Stomach (tissue), 9 donors: ENCODE data around the gene TEX51. TPM values are rescaled to one million over a fixed set of nuclear protein-coding genes. Genes with fewer than 3 reads are reported as not detected.
A peak's percentile ranks its signal among the peaks of the same experiment; 100 is the strongest.

Source experiments
- DNase-seq, 2 donors: peaks; one replicate each; pipeline versions ENCODE4 v3.0.0 to v3.0.0-alpha.2; 2013 to 2019
- H3K27ac ChIP-seq, 5 donors: fragments of 200-600 bp in 4 of 5; sonication (generic) in 4 of 5; one replicate each; pipeline ENCODE4 v1.5.1; 2013 to 2019; ENCODE audit warnings: mild to moderate bottlenecking in 1 of 5, moderate library complexity in 1 of 5
- H3K27me3 ChIP-seq, 3 donors: fragments of 200-600 bp; sonication (generic); one replicate each; pipeline ENCODE4 v1.5.1; 2017 to 2019; ENCODE audit warnings: mixed run types in 1 of 3
- H3K36me3 ChIP-seq, 4 donors: fragments of 200-600 bp; sonication (generic); 1 replicate in 3 of 4; 2 replicates in 1 of 4; pipeline ENCODE4 v1.5.1; 2016 to 2019
- H3K4me1 ChIP-seq, 4 donors: fragments of 200-600 bp; sonication (generic); one replicate each; pipeline ENCODE4 v1.5.1; 2016 to 2019
- H3K4me3 ChIP-seq, 4 donors: fragments of 200-600 bp; sonication (generic) in 3 of 4; one replicate each; pipeline ENCODE4 v1.5.1; 2016 to 2019; ENCODE audit warnings: mild to moderate bottlenecking in 1 of 4
- H3K9me3 ChIP-seq, 4 donors: fragments of 200-600 bp; sonication (generic); one replicate each; pipeline ENCODE4 v1.5.1; 2016 to 2019
- EP300 ChIP-seq: sonication (generic); formaldehyde crosslinking; IDR thresholded peaks from one replicate; pipeline ENCODE4 v1.6.1; 2017; ENCODE audit warnings: antibody characterized with exemption
- POLR2A ChIP-seq, 4 donors: fragments of 450-650 bp; IDR thresholded peaks; one replicate each; pipeline ENCODE4 v1.6.1; 2016; ENCODE audit warnings: antibody characterized with exemption in 4 of 4, control low read depth in 2 of 4, mild to moderate bottlenecking in 1 of 4, moderate library complexity in 1 of 4
- POLR2AphosphoS5 ChIP-seq, 3 donors: sonication (generic); formaldehyde crosslinking; IDR thresholded peaks; one replicate each; pipeline ENCODE4 v1.6.1; 2016; ENCODE audit warnings: antibody characterized with exemption in 3 of 3
- WGBS, 5 donors: extraction: QIAGEN DNeasy Blood & Tissue Kit in 3 of 5; methylation state at CpG; one replicate each; pipeline versions ENCODE4 v1.1.5 to v1.1.7; 2013 to 2018; 5-methylcytosine and 5-hydroxymethylcytosine counted together
- intact Hi-C: fragments of 100-400 bp; cut with DNase I; formaldehyde crosslinking; loops from one replicate; pipeline ENCODE4 v1.15.1; 2023; ENCODE audit warnings: low total_unique reads
- polyA plus RNA-seq, 3 donors: library from polyadenylated mRNA; stranded (reverse); fragments of 200-250 nt; gene quantifications; one replicate each; pipeline ENCODE4 v1.2.3, GENCODE V29; 2013
- total RNA-seq, 5 donors: library from RNA; depleted of rRNA; stranded (reverse); fragments of >200 nt; gene quantifications; one replicate each; pipeline versions ENCODE4 v1.1.0 to v1.2.3, GENCODE V29; 2014 to 2016
- TF ChIP-seq, protein P1 (sequence below), 7 experiments: fragments of 450-650 bp in 4 of 7; fragments of 200-600 bp in 3 of 7; sonication (generic) in 3 of 7; IDR thresholded peaks; one replicate each; pipeline ENCODE4 v1.5.1; 2016 to 2019; ENCODE audit warnings: antibody characterized with exemption in 7 of 7, control low read depth in 2 of 7, mild to moderate bottlenecking in 1 of 7
- donor health status: healthy with polysubstance abuse.
- donor health status: Bipolar disorder and iron deficiency.
- donor health status: healthy.

Gene TEX51
- total and polyA plus RNA-seq, 8 donors = not detected

DNA sequence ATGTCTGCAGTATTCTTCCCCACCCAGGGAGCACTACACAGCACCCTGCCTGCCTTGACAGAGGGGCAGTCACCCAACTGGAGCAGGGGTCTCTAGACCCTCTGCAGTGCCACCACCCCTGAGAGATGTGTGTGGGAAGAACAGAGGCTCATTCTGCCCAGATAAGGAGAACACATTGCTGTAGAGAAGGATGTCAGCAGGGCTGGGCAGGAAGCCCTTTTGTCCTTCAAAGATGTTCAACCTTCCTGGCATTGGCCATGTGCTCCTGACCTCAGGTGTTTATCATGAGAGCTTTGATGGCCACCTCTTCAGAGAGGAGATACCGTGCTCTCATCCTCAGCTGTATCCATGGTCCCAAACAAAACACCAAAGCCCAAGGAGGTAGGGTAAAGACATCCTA lies 4.6 kb upstream of the TEX51 start:
- no peaks in the 10 kb centered on the region for H3K27me3 ChIP-seq
- H3K9me3 ChIP-seq = no peaks in the 10 kb centered on the region
- no peaks in the 10 kb centered on the region for H3K4me1 ChIP-seq
- WGBS, 5 donors = 67 to 80% (median 77%) methylated on average over 1 of the region's 1 CpG
- intact Hi-C loops = no loop called here
- H3K36me3 ChIP-seq = no peaks in the 10 kb centered on the region
- no peak overlapping the region for H3K27ac ChIP-seq
- no peak overlapping the region for H3K4me3 ChIP-seq
- TF ChIP-seq, protein P1, sequence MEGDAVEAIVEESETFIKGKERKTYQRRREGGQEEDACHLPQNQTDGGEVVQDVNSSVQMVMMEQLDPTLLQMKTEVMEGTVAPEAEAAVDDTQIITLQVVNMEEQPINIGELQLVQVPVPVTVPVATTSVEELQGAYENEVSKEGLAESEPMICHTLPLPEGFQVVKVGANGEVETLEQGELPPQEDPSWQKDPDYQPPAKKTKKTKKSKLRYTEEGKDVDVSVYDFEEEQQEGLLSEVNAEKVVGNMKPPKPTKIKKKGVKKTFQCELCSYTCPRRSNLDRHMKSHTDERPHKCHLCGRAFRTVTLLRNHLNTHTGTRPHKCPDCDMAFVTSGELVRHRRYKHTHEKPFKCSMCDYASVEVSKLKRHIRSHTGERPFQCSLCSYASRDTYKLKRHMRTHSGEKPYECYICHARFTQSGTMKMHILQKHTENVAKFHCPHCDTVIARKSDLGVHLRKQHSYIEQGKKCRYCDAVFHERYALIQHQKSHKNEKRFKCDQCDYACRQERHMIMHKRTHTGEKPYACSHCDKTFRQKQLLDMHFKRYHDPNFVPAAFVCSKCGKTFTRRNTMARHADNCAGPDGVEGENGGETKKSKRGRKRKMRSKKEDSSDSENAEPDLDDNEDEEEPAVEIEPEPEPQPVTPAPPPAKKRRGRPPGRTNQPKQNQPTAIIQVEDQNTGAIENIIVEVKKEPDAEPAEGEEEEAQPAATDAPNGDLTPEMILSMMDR (IDR thresholded peaks at IDR 0.05) = no peak
- TF ChIP-seq EP300 (no peak), POLR2AphosphoS5 (IDR thresholded peaks at IDR 0.05) (no peak), POLR2A (IDR thresholded peaks at IDR 0.05) (no peak)
- DNase-seq = no peak

DNA sequence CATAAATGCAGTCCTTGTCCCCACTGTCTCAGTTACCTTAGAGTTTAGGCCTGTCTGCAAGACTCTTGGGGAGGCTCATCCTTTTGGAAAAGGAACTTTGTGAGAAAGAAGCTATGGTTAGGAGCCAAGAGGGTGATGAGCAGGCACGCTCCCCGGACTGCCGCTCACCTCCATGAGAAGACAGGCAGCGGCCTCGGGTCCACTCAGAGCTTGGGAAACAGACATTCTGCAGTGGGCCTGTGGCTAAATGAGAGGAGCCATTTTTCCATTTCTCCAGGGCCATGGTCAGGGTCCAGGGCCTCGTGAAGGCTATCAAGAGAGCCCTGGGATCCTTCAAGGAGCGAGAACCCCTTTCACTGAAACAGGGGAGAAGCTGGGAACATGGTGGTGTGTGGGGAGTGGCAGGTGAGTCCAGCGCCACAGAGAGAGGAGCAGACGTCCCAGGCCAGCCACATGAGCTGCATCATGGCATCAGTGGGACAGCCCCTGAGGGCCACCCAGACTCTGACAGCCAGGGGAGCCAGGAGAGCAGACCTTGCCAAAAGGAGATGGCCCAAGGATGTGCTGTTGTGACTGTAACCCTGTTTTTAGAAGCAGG lies 4.0 kb upstream of the TEX51 start:
- no peak for TF ChIP-seq POLR2A (IDR thresholded peaks at IDR 0.05)
- TF ChIP-seq POLR2AphosphoS5 (IDR thresholded peaks at IDR 0.05) = no peak
- TF ChIP-seq EP300 = no peak
- TF ChIP-seq, protein P1 (IDR thresholded peaks at IDR 0.05) = no peak
- Histone ChIP-seq H3K27ac (no peak overlapping the region), H3K27me3 (peaks cover 0 to 2% (median 0%) of the 10 kb centered on the region in 3 donors), H3K4me3 (no peak overlapping the region), H3K4me1 (no peaks in the 10 kb centered on the region), H3K36me3 (no peaks in the 10 kb centered on the region), H3K9me3 (no peaks in the 10 kb centered on the region)
- intact Hi-C loops = no loop called here
- WGBS, 5 donors = 74 to 84% (median 79%) methylated on average over 9 of the region's 9 CpGs
- DNase-seq = peak in 1 of 2 donors; percentile 5

DNA sequence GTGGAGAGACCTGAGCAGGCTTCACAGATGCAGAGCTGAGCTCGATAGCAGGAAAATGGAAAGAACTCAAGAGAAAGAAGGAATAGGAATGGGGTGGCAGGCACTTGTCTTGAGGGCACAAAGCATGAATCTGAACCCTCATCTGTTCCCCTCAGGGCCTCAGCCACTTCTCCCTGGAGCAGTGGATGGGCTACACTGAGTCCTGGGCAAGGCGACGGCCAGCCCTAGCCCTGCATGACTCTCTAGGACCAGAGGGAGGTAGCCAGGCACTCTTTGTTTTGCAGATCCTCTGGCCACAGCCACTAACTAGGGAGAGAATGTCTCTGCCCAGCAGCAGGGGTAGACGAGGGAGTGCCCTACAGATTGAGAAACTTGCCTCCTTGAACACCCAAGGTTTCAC lies 3.4 kb upstream of the TEX51 start:
- TF ChIP-seq EP300 (no peak), POLR2A (IDR thresholded peaks at IDR 0.05) (no peak), POLR2AphosphoS5 (IDR thresholded peaks at IDR 0.05) (no peak)
- TF ChIP-seq, protein P1 (IDR thresholded peaks at IDR 0.05) = no peak
- H3K27ac ChIP-seq = no peak overlapping the region
- DNase-seq = peak in 1 of 2 donors; percentile 8
- intact Hi-C loops = no loop called here
- H3K4me3 ChIP-seq = no peak overlapping the region
- H3K27me3 ChIP-seq = peaks cover 0 to 5% (median 0%) of the 10 kb centered on the region in 3 donors
- no peaks in the 10 kb centered on the region for H3K36me3 ChIP-seq
- 54 to 71% (median 58%) methylated on average over 4 of the region's 4 CpGs for WGBS, 5 donors
- no peaks in the 10 kb centered on the region for H3K4me1 ChIP-seq
- H3K9me3 ChIP-seq = no peaks in the 10 kb centered on the region

DNA sequence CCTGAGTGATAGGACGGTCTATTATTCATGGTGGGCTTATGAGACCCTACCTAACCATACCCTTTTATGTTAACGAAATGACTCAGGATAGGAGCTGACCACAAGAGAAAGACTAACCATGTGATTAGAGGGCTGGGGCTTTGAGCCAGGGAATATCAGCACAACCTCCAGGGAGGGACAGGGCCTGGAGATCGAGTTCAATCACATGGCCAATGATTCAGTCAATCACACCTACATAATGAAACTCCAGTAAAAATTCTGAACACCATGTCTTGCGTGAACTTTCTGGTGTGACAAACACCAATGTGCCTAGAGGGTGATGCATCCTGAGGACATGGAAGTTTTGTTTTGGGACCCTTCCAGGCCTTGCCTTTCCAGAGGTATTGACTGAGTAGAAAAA lies 2.2 kb upstream of the TEX51 start:
- WGBS, 5 donors = 64 to 75% (median 68%) methylated on average over 4 of the region's 4 CpGs
- Histone ChIP-seq H3K27me3 (peaks cover 0 to 5% (median 0%) of the 10 kb centered on the region in 3 donors), H3K9me3 (no peaks in the 10 kb centered on the region), H3K4me1 (no peaks in the 10 kb centered on the region), H3K27ac (no peak overlapping the region), H3K36me3 (no peaks in the 10 kb centered on the region), H3K4me3 (no peak overlapping the region)
- TF ChIP-seq, protein P1 (IDR thresholded peaks at IDR 0.05) = no peak
- TF ChIP-seq POLR2A (IDR thresholded peaks at IDR 0.05) (no peak), EP300 (no peak), POLR2AphosphoS5 (IDR thresholded peaks at IDR 0.05) (no peak)
- intact Hi-C loops = no loop called here
- no peak for DNase-seq
